ENCODE data around the gene SEC61G.

Gene SEC61G

GRCh38 chr7:54792383-54792782, 33.4 kb upstream of the SEC61G start:
- no peak for DNase-seq (ENCODE audit: low read depth in 1 of 2, low spot score in 1 of 2)
- TF ChIP-seq GABPA (IDR thresholded peaks at IDR 0.05; ENCODE audit: low read depth) (no peak), POLR2AphosphoS5 (IDR thresholded peaks at IDR 0.05; ENCODE audit: low read depth) (no peak), SPI1 (IDR thresholded peaks at IDR 0.05; ENCODE audit: borderline replicate concordance, low read depth) (no peak), CTCF (IDR thresholded peaks at IDR 0.05; ENCODE audit: insufficient read depth, low read length) (no peak)
- TF ChIP-seq, protein P1, sequence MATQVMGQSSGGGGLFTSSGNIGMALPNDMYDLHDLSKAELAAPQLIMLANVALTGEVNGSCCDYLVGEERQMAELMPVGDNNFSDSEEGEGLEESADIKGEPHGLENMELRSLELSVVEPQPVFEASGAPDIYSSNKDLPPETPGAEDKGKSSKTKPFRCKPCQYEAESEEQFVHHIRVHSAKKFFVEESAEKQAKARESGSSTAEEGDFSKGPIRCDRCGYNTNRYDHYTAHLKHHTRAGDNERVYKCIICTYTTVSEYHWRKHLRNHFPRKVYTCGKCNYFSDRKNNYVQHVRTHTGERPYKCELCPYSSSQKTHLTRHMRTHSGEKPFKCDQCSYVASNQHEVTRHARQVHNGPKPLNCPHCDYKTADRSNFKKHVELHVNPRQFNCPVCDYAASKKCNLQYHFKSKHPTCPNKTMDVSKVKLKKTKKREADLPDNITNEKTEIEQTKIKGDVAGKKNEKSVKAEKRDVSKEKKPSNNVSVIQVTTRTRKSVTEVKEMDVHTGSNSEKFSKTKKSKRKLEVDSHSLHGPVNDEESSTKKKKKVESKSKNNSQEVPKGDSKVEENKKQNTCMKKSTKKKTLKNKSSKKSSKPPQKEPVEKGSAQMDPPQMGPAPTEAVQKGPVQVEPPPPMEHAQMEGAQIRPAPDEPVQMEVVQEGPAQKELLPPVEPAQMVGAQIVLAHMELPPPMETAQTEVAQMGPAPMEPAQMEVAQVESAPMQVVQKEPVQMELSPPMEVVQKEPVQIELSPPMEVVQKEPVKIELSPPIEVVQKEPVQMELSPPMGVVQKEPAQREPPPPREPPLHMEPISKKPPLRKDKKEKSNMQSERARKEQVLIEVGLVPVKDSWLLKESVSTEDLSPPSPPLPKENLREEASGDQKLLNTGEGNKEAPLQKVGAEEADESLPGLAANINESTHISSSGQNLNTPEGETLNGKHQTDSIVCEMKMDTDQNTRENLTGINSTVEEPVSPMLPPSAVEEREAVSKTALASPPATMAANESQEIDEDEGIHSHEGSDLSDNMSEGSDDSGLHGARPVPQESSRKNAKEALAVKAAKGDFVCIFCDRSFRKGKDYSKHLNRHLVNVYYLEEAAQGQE (IDR thresholded peaks at IDR 0.05; ENCODE audit: insufficient replicate concordance, low read depth) = no peak
- Histone ChIP-seq H3K4me3 (replicated peaks; ENCODE audit: insufficient read depth, low read length) (no peak overlapping the region), H3K27ac (replicated peaks) (no peak overlapping the region), H3K27me3 (ENCODE audit: insufficient read depth, poor library complexity, severe bottlenecking) (peaks cover 6% of the 10 kb centered on the region)

GRCh38 chr7:54788664-54789063, 29.7 kb upstream of the SEC61G start:
- H3K27me3 ChIP-seq (ENCODE audit: insufficient read depth, poor library complexity, severe bottlenecking) = peaks cover 6% of the 10 kb centered on the region
- H3K27ac ChIP-seq (replicated peaks) = no peak overlapping the region
- peak in 1 of 2 experiments; percentile 4 for DNase-seq (ENCODE audit: low read depth in 1 of 2, low spot score in 1 of 2)
- TF ChIP-seq GABPA (IDR thresholded peaks at IDR 0.05; ENCODE audit: low read depth) (no peak), CTCF (IDR thresholded peaks at IDR 0.05; ENCODE audit: insufficient read depth, low read length) (no peak), POLR2AphosphoS5 (IDR thresholded peaks at IDR 0.05; ENCODE audit: low read depth) (no peak), SPI1 (IDR thresholded peaks at IDR 0.05; ENCODE audit: borderline replicate concordance, low read depth) (no peak)
- TF ChIP-seq, protein P1 (IDR thresholded peaks at IDR 0.05; ENCODE audit: insufficient replicate concordance, low read depth) = no peak
- no peak overlapping the region for H3K4me3 ChIP-seq (replicated peaks; ENCODE audit: insufficient read depth, low read length)

GRCh38 chr7:54785261-54785660, 26.2 kb upstream of the SEC61G start:
- Histone ChIP-seq H3K4me3 (replicated peaks; ENCODE audit: insufficient read depth, low read length) (no peak overlapping the region), H3K27me3 (ENCODE audit: insufficient read depth, poor library complexity, severe bottlenecking) (peaks cover 8% of the 10 kb centered on the region), H3K27ac (replicated peaks) (no peak overlapping the region)
- TF ChIP-seq POLR2AphosphoS5 (IDR thresholded peaks at IDR 0.05; ENCODE audit: low read depth) (no peak), SPI1 (IDR thresholded peaks at IDR 0.05; ENCODE audit: borderline replicate concordance, low read depth) (no peak), GABPA (IDR thresholded peaks at IDR 0.05; ENCODE audit: low read depth) (no peak), CTCF (IDR thresholded peaks at IDR 0.05; ENCODE audit: insufficient read depth, low read length) (no peak)
- TF ChIP-seq, protein P1 (IDR thresholded peaks at IDR 0.05; ENCODE audit: insufficient replicate concordance, low read depth) = no peak
- no peak for DNase-seq (ENCODE audit: low read depth in 1 of 2, low spot score in 1 of 2)

All from HL-60 (cell line).